HEK293 (cell line): ENCODE results near the gene ALG1.

ENCODE experiments used
- ATF2 ChIP-seq: fragments of 450-650 bp; formaldehyde crosslinking; IDR thresholded peaks from 2 replicates; pipeline ENCODE4 v1.5.1; 2016; ENCODE audit warnings: missing biosample characterization, missing genetic modification characterization, low read depth
- ELK4 ChIP-seq: IDR thresholded peaks from 2 replicates; pipeline ENCODE4 v1.6.1; 2011; ENCODE audit warnings: mild to moderate bottlenecking, low read depth, low read length, borderline replicate concordance
- KLF17 ChIP-seq: fragments of 450-650 bp; formaldehyde crosslinking; IDR thresholded peaks from 2 replicates; pipeline ENCODE4 v1.5.1; 2016; ENCODE audit warnings: missing biosample characterization, missing genetic modification characterization
- REST ChIP-seq: fragments of 450-650 bp; formaldehyde crosslinking; IDR thresholded peaks from 2 replicates; pipeline ENCODE4 v1.5.1; 2016; ENCODE audit warnings: missing biosample characterization, missing genetic modification characterization
- SP3 ChIP-seq: fragments of 450-650 bp; formaldehyde crosslinking; IDR thresholded peaks from 2 replicates; pipeline ENCODE4 v1.5.1; 2016; ENCODE audit warnings: missing biosample characterization, missing genetic modification characterization
- ZBTB10 ChIP-seq: fragments of 450-650 bp; formaldehyde crosslinking; IDR thresholded peaks from 2 replicates; pipeline ENCODE4 v1.5.1; 2016; ENCODE audit warnings: missing biosample characterization, missing genetic modification characterization
- ZBTB21 ChIP-seq: fragments of 450-650 bp; formaldehyde crosslinking; IDR thresholded peaks from 2 replicates; pipeline ENCODE4 v1.5.1; 2017; ENCODE audit warnings: missing biosample characterization, missing genetic modification characterization
- ZBTB6 ChIP-seq: fragments of 450-650 bp; formaldehyde crosslinking; IDR thresholded peaks from 2 replicates; pipeline ENCODE4 v1.5.1; 2017; ENCODE audit warnings: missing biosample characterization, missing genetic modification characterization
- ZEB2 ChIP-seq: fragments of 450-650 bp; formaldehyde crosslinking; IDR thresholded peaks from 2 replicates; pipeline ENCODE4 v1.5.1; 2016; ENCODE audit warnings: missing biosample characterization, missing genetic modification characterization
- ZFP37 ChIP-seq: fragments of 450-650 bp; formaldehyde crosslinking; IDR thresholded peaks from 2 replicates; pipeline ENCODE4 v1.5.1; 2016; ENCODE audit warnings: missing biosample characterization, missing genetic modification characterization
- ZNF10 ChIP-seq: fragments of 450-650 bp; formaldehyde crosslinking; IDR thresholded peaks from 2 replicates; pipeline ENCODE4 v1.5.1; 2017; ENCODE audit warnings: missing biosample characterization, missing genetic modification characterization
- ZNF148 ChIP-seq: fragments of 450-650 bp; formaldehyde crosslinking; IDR thresholded peaks from 2 replicates; pipeline ENCODE4 v1.5.0; 2017; ENCODE audit warnings: missing biosample characterization, missing genetic modification characterization, borderline replicate concordance
- ZNF18 ChIP-seq: fragments of 450-650 bp; formaldehyde crosslinking; IDR thresholded peaks from 2 replicates; pipeline ENCODE4 v1.5.1; 2016; ENCODE audit warnings: missing biosample characterization, missing genetic modification characterization
- ZNF184 ChIP-seq: fragments of 450-650 bp; IDR thresholded peaks from 2 replicates; pipeline ENCODE4 v1.5.1; 2018; ENCODE audit warnings: missing biosample characterization, mild to moderate bottlenecking, missing genetic modification characterization
- ZNF2 ChIP-seq: fragments of 450-650 bp; formaldehyde crosslinking; IDR thresholded peaks from 2 replicates; pipeline ENCODE4 v1.5.1; 2016; ENCODE audit warnings: missing biosample characterization, missing genetic modification characterization
- ZNF248 ChIP-seq: fragments of 450-650 bp; formaldehyde crosslinking; IDR thresholded peaks from 2 replicates; pipeline ENCODE4 v1.5.1; 2017; ENCODE audit warnings: missing biosample characterization, missing genetic modification characterization
- ZNF544 ChIP-seq: fragments of 450-650 bp; formaldehyde crosslinking; IDR thresholded peaks from 2 replicates; pipeline ENCODE4 v1.5.0; 2017; ENCODE audit warnings: missing biosample characterization, missing genetic modification characterization
- ZNF558 ChIP-seq: fragments of 450-650 bp; formaldehyde crosslinking; IDR thresholded peaks from 2 replicates; pipeline ENCODE4 v1.5.1; 2016; ENCODE audit warnings: missing biosample characterization, missing genetic modification characterization
- ZNF629 ChIP-seq: fragments of 450-650 bp; formaldehyde crosslinking; IDR thresholded peaks from 2 replicates; pipeline ENCODE4 v1.5.1; 2017; ENCODE audit warnings: missing biosample characterization, missing genetic modification characterization
- ZNF660 ChIP-seq: fragments of 450-650 bp; IDR thresholded peaks from 2 replicates; pipeline ENCODE4 v1.5.1; 2018; ENCODE audit warnings: missing biosample characterization, mild to moderate bottlenecking, missing genetic modification characterization
- ZNF747 ChIP-seq: fragments of 450-650 bp; formaldehyde crosslinking; IDR thresholded peaks from 2 replicates; pipeline ENCODE4 v1.5.1; 2016; ENCODE audit warnings: missing biosample characterization, missing genetic modification characterization
- ZSCAN23 ChIP-seq: fragments of 450-650 bp; formaldehyde crosslinking; IDR thresholded peaks from 2 replicates; pipeline ENCODE4 v1.5.1; 2016; ENCODE audit warnings: missing biosample characterization, missing genetic modification characterization
- ZXDB ChIP-seq: fragments of 450-650 bp; formaldehyde crosslinking; IDR thresholded peaks from 2 replicates; pipeline ENCODE4 v1.5.1; 2016; ENCODE audit warnings: missing biosample characterization, missing genetic modification characterization

Gene ALG1

GRCh38 chr16:5033256-5034166, 38.1 kb upstream of the ALG1 start, which contains the start of gene NAGPA (continued):
- TF ChIP-seq ZBTB10 (no peak), ZSCAN23 (tag by site-specific recombination) (0 out of 2 replicates have a peak, but pooled peaks have one; percentile 47), ZBTB6 (no peak), ELK4 (no peak), ZEB2 (peak; percentile 75), ZNF747 (tag by site-specific recombination) (no peak), ATF2 (tag by site-specific recombination) (no peak), ZNF10 (peak; percentile 25; the same call in 1 of the 2 replicates), ZNF18 (no peak), ZNF544 (no peak), SP3 (tag by site-specific recombination) (peak; percentile 73), ZNF558 (tag by site-specific recombination) (peak; percentile 41; the same call in 1 of the 2 replicates), ZFP37 (tag by site-specific recombination) (peak; percentile 76; the same call in 1 of the 2 replicates), ZNF629 (tag by site-specific recombination) (peak; percentile 82), ZBTB21 (tag by site-specific recombination) (peak; percentile 29; the same call in 1 of the 2 replicates), KLF17 (tag by site-specific recombination) (peak; percentile 95), REST (peak; percentile 61), ZNF148 (tag by site-specific recombination) (no peak), ZNF660 (tag by site-specific recombination) (peak; percentile 78), ZXDB (tag by site-specific recombination) (peak; percentile 96), ZNF184 (tag by site-specific recombination) (no peak), ZNF248 (no peak), ZNF2 (no peak)
